Fibroblast of villous mesenchyme (primary cell): ENCODE measurements around the gene AANAT. TPM values are rescaled to one million over a fixed set of nuclear protein-coding genes. Genes with fewer than 3 reads are reported as not detected.

Experiments used
- DNase-seq: peaks from one replicate; pipeline ENCODE4 v3.0.0-alpha.2; 2010; ENCODE audit warnings: low read depth
- H3K4me3 ChIP-seq: 2 replicates; pipeline ENCODE4 v1.5.1; 2011; ENCODE audit warnings: low read depth, mild to moderate bottlenecking, low read length
- CTCF ChIP-seq: IDR thresholded peaks from 2 replicates; pipeline ENCODE4 v1.5.1; 2012; ENCODE audit warnings: low read depth, mild to moderate bottlenecking, low read length; ENCODE audit not compliant: insufficient read depth
- total RNA-seq: library from RNA; depleted of rRNA; stranded (reverse); fragments of >200 nt; gene quantifications from 2 replicates; pipeline ENCODE4 v1.2.3, GENCODE V29; 2012

The AANAT gene
- total RNA-seq, 1 donor, result not detected

GRCh38 chr17:76467809-76468633 is 618 bp downstream of the AANAT start:
- H3K4me3 ChIP-seq, result no peak overlapping the region
- DNase-seq, result no peak
- no peak for TF ChIP-seq CTCF

- DNase-seq, result no peak
- H3K4me3 ChIP-seq, result no peak overlapping the region
- TF ChIP-seq CTCF, result no peak
Measured at GRCh38 chr17:76468634-76469010, 1.2 kb downstream of the AANAT start.

GRCh38 chr17:76469076-76469990 is 1.9 kb downstream of the AANAT start:
- no peak overlapping the region for H3K4me3 ChIP-seq
- DNase-seq, result no peak
- TF ChIP-seq CTCF, result no peak

GRCh38 chr17:76469991-76470739 is 2.8 kb downstream of the AANAT start:
- H3K4me3 ChIP-seq, result no peak overlapping the region
- no peak for DNase-seq
- TF ChIP-seq CTCF, result no peak

- DNase-seq, result no peak
- no peak for TF ChIP-seq CTCF
- H3K4me3 ChIP-seq, result no peak overlapping the region
Measured at GRCh38 chr17:76471498-76472257, 4.3 kb downstream of the AANAT start.

- no peak for TF ChIP-seq CTCF
- DNase-seq, result no peak
- no peak overlapping the region for H3K4me3 ChIP-seq
Measured at GRCh38 chr17:76472258-76472645, 4.8 kb downstream of the AANAT start.
